ENCODE measurements around the gene KRTAP10-3. TPM values are rescaled to one million over a fixed set of nuclear protein-coding genes. Genes with fewer than 3 reads are reported as not detected.

The KRTAP10-3 gene
- total and polyA plus RNA-seq, 2 donors (not counting 3 experiments of a cell fraction or from before 2014, with no cell fraction given) = not detected

DNA sequence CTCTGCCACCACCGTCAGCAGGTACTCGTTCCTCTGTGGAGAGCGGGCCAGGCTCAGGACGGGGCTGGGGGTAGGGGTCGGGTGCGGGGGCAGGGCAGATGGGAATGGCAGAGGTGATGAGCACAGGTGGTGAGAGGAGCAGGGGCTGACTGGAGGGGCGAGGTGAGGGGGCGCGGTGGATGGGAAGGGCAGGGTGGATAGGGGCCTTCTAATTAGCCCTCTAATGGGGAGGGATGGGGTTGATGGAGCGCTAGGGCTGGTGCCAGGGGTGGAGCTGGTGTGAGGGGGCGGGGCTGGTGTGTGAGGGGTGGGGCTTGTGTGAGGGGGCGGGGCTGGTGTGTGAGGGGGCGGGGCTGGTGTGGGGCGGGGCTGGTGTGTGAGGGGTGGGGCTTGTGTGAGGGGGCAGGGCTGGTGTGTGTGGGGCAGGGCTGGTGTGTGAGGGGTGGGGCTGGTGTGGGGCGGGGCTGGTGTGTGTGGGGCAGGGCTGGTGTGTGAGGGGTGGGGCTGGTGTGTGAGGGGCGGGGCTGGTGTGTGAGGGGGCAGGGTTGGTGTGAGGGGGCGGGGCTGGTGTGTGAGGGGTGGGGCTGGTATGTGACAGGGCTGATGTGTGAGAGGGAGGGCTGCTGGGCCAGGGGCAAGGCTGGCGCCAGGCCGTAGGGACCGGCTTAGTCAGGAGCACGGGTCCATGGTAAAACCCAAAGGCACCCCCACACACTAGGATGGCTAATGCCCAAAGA is 24.5 kb downstream of the KRTAP10-3 start:
- H3K9me3 ChIP-seq (replicated peaks; ENCODE audit: control insufficient read depth, insufficient read depth, low read length) = no peaks in the 10 kb centered on the region
- dilution Hi-C loops (cut with MboI; ENCODE audit: extremely low pct_ligation_motif_present, low sequenced_read_pairs) = no loop called here

More for the DNA sequence above, 24.5 kb downstream of the KRTAP10-3 start:
- ChIA-PET CTCF (no interaction called here), POLR2A (no interaction called here)
- Histone ChIP-seq H3K9me1 (replicated peaks; ENCODE audit: control insufficient read depth, extremely low read depth, insufficient read depth, low read length) (no peaks in the 10 kb centered on the region), H3K4me3 (replicated peaks in 1 of 3; ENCODE audit: insufficient read depth in 1 of 3, low read depth in 1 of 3, low read length in 3 of 3) (no peak overlapping the region), H3K4me2 (ENCODE audit: insufficient read depth, low read length) (no peak overlapping the region), H3K36me3 (ENCODE audit: control insufficient read depth in 2 of 2, extremely low read depth in 1 of 2, insufficient read depth in 2 of 2, low read length in 2 of 2) (no peaks in the 10 kb centered on the region), H2AFZ (ENCODE audit: low read depth, low read length) (no peak overlapping the region), H3K9ac (replicated peaks; ENCODE audit: extremely low read depth, insufficient read depth, low read length) (no peak overlapping the region), H3K27ac (ENCODE audit: insufficient read depth, low read depth, low read length) (no peak overlapping the region), H4K20me1 (replicated peaks; ENCODE audit: control insufficient read depth, extremely low read depth, insufficient read depth, low read length) (no peaks in the 10 kb centered on the region), H3K27me3 (ENCODE audit: control insufficient read depth in 2 of 2, insufficient read depth in 2 of 2, low read length in 2 of 2) (peaks cover 0 to 3% of the 10 kb centered on the region in 2 experiments), H3K79me2 (ENCODE audit: control insufficient read depth, insufficient read depth, low read length) (no peaks in the 10 kb centered on the region), H3K4me1 (ENCODE audit: control insufficient read depth, extremely low read depth, insufficient read depth, low read length) (no peaks in the 10 kb centered on the region)
- TF ChIP-seq, protein P1, sequence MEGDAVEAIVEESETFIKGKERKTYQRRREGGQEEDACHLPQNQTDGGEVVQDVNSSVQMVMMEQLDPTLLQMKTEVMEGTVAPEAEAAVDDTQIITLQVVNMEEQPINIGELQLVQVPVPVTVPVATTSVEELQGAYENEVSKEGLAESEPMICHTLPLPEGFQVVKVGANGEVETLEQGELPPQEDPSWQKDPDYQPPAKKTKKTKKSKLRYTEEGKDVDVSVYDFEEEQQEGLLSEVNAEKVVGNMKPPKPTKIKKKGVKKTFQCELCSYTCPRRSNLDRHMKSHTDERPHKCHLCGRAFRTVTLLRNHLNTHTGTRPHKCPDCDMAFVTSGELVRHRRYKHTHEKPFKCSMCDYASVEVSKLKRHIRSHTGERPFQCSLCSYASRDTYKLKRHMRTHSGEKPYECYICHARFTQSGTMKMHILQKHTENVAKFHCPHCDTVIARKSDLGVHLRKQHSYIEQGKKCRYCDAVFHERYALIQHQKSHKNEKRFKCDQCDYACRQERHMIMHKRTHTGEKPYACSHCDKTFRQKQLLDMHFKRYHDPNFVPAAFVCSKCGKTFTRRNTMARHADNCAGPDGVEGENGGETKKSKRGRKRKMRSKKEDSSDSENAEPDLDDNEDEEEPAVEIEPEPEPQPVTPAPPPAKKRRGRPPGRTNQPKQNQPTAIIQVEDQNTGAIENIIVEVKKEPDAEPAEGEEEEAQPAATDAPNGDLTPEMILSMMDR (IDR thresholded peaks at IDR 0.05; ENCODE audit: extremely low read depth in 1 of 2, insufficient read depth in 1 of 2, low read depth in 1 of 2, low read length in 2 of 2) = no peak
- TF ChIP-seq, protein P2, sequence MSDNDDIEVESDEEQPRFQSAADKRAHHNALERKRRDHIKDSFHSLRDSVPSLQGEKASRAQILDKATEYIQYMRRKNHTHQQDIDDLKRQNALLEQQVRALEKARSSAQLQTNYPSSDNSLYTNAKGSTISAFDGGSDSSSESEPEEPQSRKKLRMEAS (IDR thresholded peaks at IDR 0.05; ENCODE audit: insufficient read depth, insufficient read length) = no peak
- TF ChIP-seq EZH2 (IDR thresholded peaks at IDR 0.05; ENCODE audit: borderline replicate concordance, low read depth, low read length, severe bottlenecking) (no peak), POLR2AphosphoS5 (IDR thresholded peaks at IDR 0.05; ENCODE audit: insufficient read depth, low read depth, low read length) (no peak), GATA2 (IDR thresholded peaks at IDR 0.05; ENCODE audit: insufficient read depth, insufficient read length, low read depth, low read length) (no peak), POLR2A (IDR thresholded peaks at IDR 0.05; ENCODE audit: low read depth, low read length) (no peak), FOS (IDR thresholded peaks at IDR 0.05; ENCODE audit: borderline replicate concordance, insufficient read depth, low read length) (no peak), JUN (IDR thresholded peaks at IDR 0.05; ENCODE audit: borderline replicate concordance, insufficient read depth, insufficient read length, low read depth) (no peak)
- intact Hi-C loops (cut with micrococcal nuclease) = no loop called here
- BruUV-seq (replicated peaks) = no TSS peak
- FAIRE-seq (no peak), DNase-seq (ENCODE audit: low read depth, low spot score) (no peak)
